Neural progenitor cell (in vitro differentiated cells): ENCODE results near the gene MAGI2. TPM values are rescaled to one million over a fixed set of nuclear protein-coding genes. Genes with fewer than 3 reads are reported as not detected.

Source experiments
- DNase-seq: peaks from one replicate; pipeline ENCODE4 v3.0.0-alpha.2; 2016; ENCODE audit warnings: low spot score
- H2AFZ ChIP-seq: fragments of 200-600 bp; sonication (generic); replicated peaks from 2 replicates; pipeline ENCODE4 v1.6.1; 2016; ENCODE audit warnings: antibody characterized with exemption
- H3F3A ChIP-seq: fragments of 200-600 bp; sonication (generic); 2 replicates; pipeline ENCODE4 v1.6.1; 2016; ENCODE audit warnings: antibody characterized with exemption, low read depth
- H3K27ac ChIP-seq: fragments of 200-600 bp; sonication (generic); 2 replicates; pipeline ENCODE4 v1.5.1; 2016; ENCODE audit warnings: mild to moderate bottlenecking
- H3K27me3 ChIP-seq: fragments of 200-600 bp; sonication (generic); 2 replicates; pipeline ENCODE4 v1.6.1; 2016; ENCODE audit warnings: mild to moderate bottlenecking, moderate library complexity
- H3K36me3 ChIP-seq: fragments of 200-600 bp; sonication (generic); 2 replicates; pipeline ENCODE4 v1.5.1; 2016
- H3K4me1 ChIP-seq: fragments of 200-600 bp; sonication (generic); 2 replicates; pipeline ENCODE4 v1.6.1; 2016; ENCODE audit warnings: mixed run types
- H3K4me2 ChIP-seq: fragments of 200-600 bp; sonication (generic); 2 replicates; pipeline ENCODE4 v1.6.1; 2016
- H3K4me3 ChIP-seq: fragments of 200-600 bp; sonication (generic); 2 replicates; pipeline ENCODE4 v1.5.1; 2016
- H3K79me2 ChIP-seq: fragments of 200-600 bp; sonication (generic); 2 replicates; pipeline ENCODE4 v1.6.1; 2016; ENCODE audit warnings: low read depth
- H3K9ac ChIP-seq: fragments of 200-600 bp; sonication (generic); 2 replicates; pipeline ENCODE4 v1.6.1; 2016
- H3K9me3 ChIP-seq: fragments of 200-600 bp; sonication (generic); 2 replicates; pipeline ENCODE4 v1.5.1; 2016; ENCODE audit warnings: low read depth
- H4K20me1 ChIP-seq: fragments of 200-600 bp; sonication (generic); 2 replicates; pipeline ENCODE4 v1.6.1; 2016; ENCODE audit warnings: low read depth
- H3K27ac Mint-ChIP-seq: 3 replicates; pipeline ENCODE4 v1.8.0; 2021; ENCODE audit warnings: mixed read lengths
- H3K27me3 Mint-ChIP-seq: 2 replicates; pipeline ENCODE4 v1.8.0; 2022; ENCODE audit warnings: low read depth, mild to moderate bottlenecking, inconsistent platforms, moderate library complexity, mixed read lengths; ENCODE audit not compliant: insufficient read depth
- H3K36me3 Mint-ChIP-seq: 3 replicates; pipeline ENCODE4 v1.8.0; 2021; ENCODE audit warnings: mixed read lengths
- H3K4me1 Mint-ChIP-seq: 3 replicates; pipeline ENCODE4 v1.8.0; 2021; ENCODE audit warnings: mixed read lengths
- H3K4me3 Mint-ChIP-seq: 3 replicates; pipeline ENCODE4 v1.8.0; 2021; ENCODE audit warnings: mild to moderate bottlenecking, moderate library complexity, mixed read lengths
- H3K9me3 Mint-ChIP-seq: 3 replicates; pipeline ENCODE4 v1.8.0; 2020; ENCODE audit warnings: mixed read lengths
- EZH2 ChIP-seq: fragments of 200-600 bp; sonication (generic); IDR thresholded peaks from 2 replicates; pipeline ENCODE4 v1.6.1; 2017; ENCODE audit warnings: antibody characterized with exemption, mild to moderate bottlenecking, moderate library complexity
- EZH2phosphoT487 ChIP-seq: fragments of 200-600 bp; sonication (generic); IDR thresholded peaks from 2 replicates; pipeline ENCODE4 v1.6.1; 2017; ENCODE audit warnings: antibody characterized with exemption
- total RNA-seq: library from RNA; depleted of rRNA; stranded (reverse); fragments of >200 nt; gene quantifications from 2 replicates; pipeline ENCODE4 v1.2.3, GENCODE V29; 2015; ENCODE audit warnings: low replicate concordance
- TF ChIP-seq, protein P1 (sequence below): fragments of 200-600 bp; sonication (generic); IDR thresholded peaks from 2 replicates; pipeline ENCODE4 v1.5.1; 2017; ENCODE audit warnings: antibody characterized with exemption, mild to moderate bottlenecking

MAGI2 gene
- total RNA-seq, 1 donor from 2014 or later, result 5.8 TPM

DNA sequence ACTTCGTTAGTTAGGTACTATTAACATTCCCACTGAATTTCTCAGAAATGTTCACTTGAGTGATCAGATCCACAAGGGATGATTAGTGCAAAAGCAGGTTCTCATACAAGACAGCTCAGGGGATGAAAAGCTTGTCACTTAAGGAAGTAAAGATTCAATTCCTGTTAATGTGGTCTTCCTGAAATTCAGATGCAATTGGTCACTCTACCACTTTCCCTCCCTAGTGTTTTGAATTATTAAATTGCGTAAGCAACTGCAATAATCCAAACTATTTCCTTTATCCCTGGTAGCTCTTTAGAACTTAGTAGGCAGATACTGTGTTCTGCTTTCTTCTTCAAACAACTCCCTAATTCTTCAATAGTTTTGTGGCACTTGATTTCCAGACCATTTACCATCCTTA lies 121.4 kb downstream of the MAGI2 start:
- peaks cover 5% of the 10 kb centered on the region for H3K27me3 Mint-ChIP-seq
- no peak overlapping the region for H3K9ac ChIP-seq
- no peak overlapping the region for H3K4me3 ChIP-seq
- no peaks in the 10 kb centered on the region for H3K9me3 ChIP-seq
- no peak overlapping the region for H3K27ac ChIP-seq
- H3K4me1 Mint-ChIP-seq, result peaks cover under 1% of the 10 kb centered on the region
- no peak for DNase-seq
- H3F3A ChIP-seq, result no peaks in the 10 kb centered on the region
- H3K79me2 ChIP-seq, result no peaks in the 10 kb centered on the region
- no peaks in the 10 kb centered on the region for H4K20me1 ChIP-seq
- H2AFZ ChIP-seq, result no peak overlapping the region
- H3K4me2 ChIP-seq, result no peak overlapping the region
- no peaks in the 10 kb centered on the region for H3K36me3 Mint-ChIP-seq
- no peak overlapping the region for H3K4me3 Mint-ChIP-seq
- no peaks in the 10 kb centered on the region for H3K9me3 Mint-ChIP-seq
- H3K4me1 ChIP-seq, result no peaks in the 10 kb centered on the region
- H3K27ac Mint-ChIP-seq, result no peak overlapping the region
- no peaks in the 10 kb centered on the region for H3K27me3 ChIP-seq
- TF ChIP-seq, protein P1, sequence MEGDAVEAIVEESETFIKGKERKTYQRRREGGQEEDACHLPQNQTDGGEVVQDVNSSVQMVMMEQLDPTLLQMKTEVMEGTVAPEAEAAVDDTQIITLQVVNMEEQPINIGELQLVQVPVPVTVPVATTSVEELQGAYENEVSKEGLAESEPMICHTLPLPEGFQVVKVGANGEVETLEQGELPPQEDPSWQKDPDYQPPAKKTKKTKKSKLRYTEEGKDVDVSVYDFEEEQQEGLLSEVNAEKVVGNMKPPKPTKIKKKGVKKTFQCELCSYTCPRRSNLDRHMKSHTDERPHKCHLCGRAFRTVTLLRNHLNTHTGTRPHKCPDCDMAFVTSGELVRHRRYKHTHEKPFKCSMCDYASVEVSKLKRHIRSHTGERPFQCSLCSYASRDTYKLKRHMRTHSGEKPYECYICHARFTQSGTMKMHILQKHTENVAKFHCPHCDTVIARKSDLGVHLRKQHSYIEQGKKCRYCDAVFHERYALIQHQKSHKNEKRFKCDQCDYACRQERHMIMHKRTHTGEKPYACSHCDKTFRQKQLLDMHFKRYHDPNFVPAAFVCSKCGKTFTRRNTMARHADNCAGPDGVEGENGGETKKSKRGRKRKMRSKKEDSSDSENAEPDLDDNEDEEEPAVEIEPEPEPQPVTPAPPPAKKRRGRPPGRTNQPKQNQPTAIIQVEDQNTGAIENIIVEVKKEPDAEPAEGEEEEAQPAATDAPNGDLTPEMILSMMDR, result no peak
- TF ChIP-seq EZH2phosphoT487, result no peak
- no peaks in the 10 kb centered on the region for H3K36me3 ChIP-seq

DNA sequence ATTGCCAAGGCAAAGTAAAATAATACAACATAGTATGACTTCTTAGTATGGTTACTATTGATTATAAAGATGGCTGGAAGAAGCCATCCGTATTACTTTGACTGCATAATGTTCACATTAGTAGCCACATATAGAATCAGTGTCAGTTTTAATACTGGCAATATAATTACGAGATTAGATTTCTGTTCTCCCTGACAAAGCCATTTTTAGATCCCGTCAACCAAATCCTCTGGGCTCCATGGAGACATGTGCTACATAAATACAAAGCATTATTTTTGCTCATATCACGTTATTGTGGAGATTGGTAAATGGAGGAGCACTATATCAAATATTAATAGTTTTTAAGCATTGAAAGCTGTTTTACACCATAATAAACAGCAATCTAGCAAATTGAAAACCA lies 124.0 kb downstream of the MAGI2 start:
- peaks cover 5% of the 10 kb centered on the region for H3K27me3 Mint-ChIP-seq
- Histone ChIP-seq H2AFZ (no peak overlapping the region), H3K79me2 (no peaks in the 10 kb centered on the region), H3K4me1 (no peaks in the 10 kb centered on the region), H3F3A (no peaks in the 10 kb centered on the region), H3K9me3 (no peaks in the 10 kb centered on the region), H3K36me3 (no peaks in the 10 kb centered on the region), H4K20me1 (no peaks in the 10 kb centered on the region), H3K4me2 (no peak overlapping the region), H3K27me3 (no peaks in the 10 kb centered on the region), H3K4me3 (no peak overlapping the region), H3K9ac (no peak overlapping the region), H3K27ac (no peak overlapping the region)
- H3K27ac Mint-ChIP-seq, result no peak overlapping the region
- H3K9me3 Mint-ChIP-seq, result no peaks in the 10 kb centered on the region
- DNase-seq, result no peak
- no peaks in the 10 kb centered on the region for H3K4me1 Mint-ChIP-seq
- H3K36me3 Mint-ChIP-seq, result no peaks in the 10 kb centered on the region
- TF ChIP-seq EZH2phosphoT487 (no peak), EZH2 (no peak)
- TF ChIP-seq, protein P1, result no peak
- H3K4me3 Mint-ChIP-seq, result no peak overlapping the region

DNA sequence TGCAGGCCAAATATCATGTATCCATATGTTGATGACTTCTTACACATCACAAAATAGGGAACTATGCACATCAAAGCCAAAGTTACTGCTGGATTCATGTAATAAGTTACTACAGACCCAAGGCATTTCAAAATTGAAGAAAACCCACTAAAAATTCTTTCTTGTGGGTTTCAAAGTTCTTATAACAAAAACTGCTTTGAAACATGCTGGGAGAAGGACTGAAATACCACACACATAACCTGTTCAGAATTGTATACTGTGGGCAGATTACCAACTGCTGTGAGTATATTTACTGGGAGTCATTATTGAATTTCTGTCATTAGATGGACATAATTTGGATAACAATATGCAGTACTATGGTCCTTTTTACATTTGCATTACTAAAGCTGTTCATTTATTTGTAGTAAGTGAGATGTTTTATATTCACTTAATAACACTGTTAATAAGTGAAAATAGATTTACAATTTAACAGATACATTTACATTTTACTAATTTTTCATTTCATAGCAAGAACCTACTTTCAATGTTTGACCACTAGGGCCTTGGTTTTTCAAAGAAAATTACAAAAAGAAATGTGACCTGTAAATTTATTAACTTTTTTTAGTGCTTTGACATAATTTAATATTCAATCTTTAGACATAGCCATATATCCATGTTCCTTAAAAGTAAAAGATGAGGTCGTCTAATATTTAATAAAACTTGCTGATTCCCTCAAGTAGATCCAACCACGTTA lies 132.6 kb downstream of the MAGI2 start:
- H3K4me2 ChIP-seq, result no peak overlapping the region
- TF ChIP-seq EZH2 (no peak), EZH2phosphoT487 (no peak)
- TF ChIP-seq, protein P1, result no peak
- H2AFZ ChIP-seq, result no peak overlapping the region
- Mint-ChIP-seq H3K27ac (no peak overlapping the region), H3K36me3 (no peaks in the 10 kb centered on the region), H3K4me1 (peaks cover 4% of the 10 kb centered on the region), H3K4me3 (no peak overlapping the region), H3K27me3 (no peaks in the 10 kb centered on the region), H3K9me3 (no peaks in the 10 kb centered on the region)
- H3K4me3 ChIP-seq, result no peak overlapping the region
- H3K27me3 ChIP-seq, result no peaks in the 10 kb centered on the region
- H3K9ac ChIP-seq, result no peak overlapping the region
- H3K36me3 ChIP-seq, result no peaks in the 10 kb centered on the region
- DNase-seq, result no peak
- no peaks in the 10 kb centered on the region for H4K20me1 ChIP-seq
- no peak overlapping the region for H3K27ac ChIP-seq
- no peaks in the 10 kb centered on the region for H3F3A ChIP-seq
- H3K4me1 ChIP-seq, result no peaks in the 10 kb centered on the region
- no peaks in the 10 kb centered on the region for H3K9me3 ChIP-seq
- H3K79me2 ChIP-seq, result no peaks in the 10 kb centered on the region
